ENCODE measurements around the gene ANO1.

ANO1 gene

GRCh38 chr11:70164705-70165104 is 86.6 kb downstream of the ANO1 start:
- no peak overlapping the region for H3K4me3 ChIP-seq (ENCODE audit: low read depth, low read length)
- DNase-seq (ENCODE audit: low read depth): no peak
- TF ChIP-seq CTCF (IDR thresholded peaks at IDR 0.05; ENCODE audit: control insufficient read depth, extremely low read depth, insufficient read depth): no peak

- no peak for TF ChIP-seq CTCF (IDR thresholded peaks at IDR 0.05; ENCODE audit: control insufficient read depth, extremely low read depth, insufficient read depth)
- DNase-seq (ENCODE audit: low read depth): no peak
- no peak overlapping the region for H3K4me3 ChIP-seq (ENCODE audit: low read depth, low read length)
These were observed 89.0 kb downstream of the ANO1 start for GRCh38 chr11:70167120-70167519.

GRCh38 chr11:70167723-70168404 is 89.7 kb downstream of the ANO1 start:
- no peak overlapping the region for H3K4me3 ChIP-seq (ENCODE audit: low read depth, low read length)
- no peak for TF ChIP-seq CTCF (IDR thresholded peaks at IDR 0.05; ENCODE audit: control insufficient read depth, extremely low read depth, insufficient read depth)
- no peak for DNase-seq (ENCODE audit: low read depth)

- no peak for TF ChIP-seq CTCF (IDR thresholded peaks at IDR 0.05; ENCODE audit: control insufficient read depth, extremely low read depth, insufficient read depth)
- H3K4me3 ChIP-seq (ENCODE audit: low read depth, low read length): no peak overlapping the region
- no peak for DNase-seq (ENCODE audit: low read depth)
These were observed 90.3 kb downstream of the ANO1 start for GRCh38 chr11:70168405-70168754.

GRCh38 chr11:70169127-70169526 is 91.0 kb downstream of the ANO1 start:
- H3K4me3 ChIP-seq (ENCODE audit: low read depth, low read length): no peak overlapping the region
- TF ChIP-seq CTCF (IDR thresholded peaks at IDR 0.05; ENCODE audit: control insufficient read depth, extremely low read depth, insufficient read depth): no peak
- no peak for DNase-seq (ENCODE audit: low read depth)

GRCh38 chr11:70169632-70170031 is 91.5 kb downstream of the ANO1 start:
- H3K4me3 ChIP-seq (ENCODE audit: low read depth, low read length): no peak overlapping the region
- TF ChIP-seq CTCF (IDR thresholded peaks at IDR 0.05; ENCODE audit: control insufficient read depth, extremely low read depth, insufficient read depth): no peak
- DNase-seq (ENCODE audit: low read depth): peak; percentile 50

GRCh38 chr11:70170596-70171210 is 92.6 kb downstream of the ANO1 start:
- TF ChIP-seq CTCF (IDR thresholded peaks at IDR 0.05; ENCODE audit: control insufficient read depth, extremely low read depth, insufficient read depth): no peak
- no peak for DNase-seq (ENCODE audit: low read depth)
- H3K4me3 ChIP-seq (ENCODE audit: low read depth, low read length): no peak overlapping the region

Data from LNCaP clone FGC (cell line).